Stimulated activated CD4-positive, alpha-beta T cell treated with anti-CD3 and anti-CD28 coated beads, Interleukin-1b, Interleukin-23, amount 100 ng/mL, for 24 hours (primary cell): Measurements from ENCODE around the gene FBXO27.
"Not testable (repeated sequence)": the region's sequence is repeated elsewhere in the genome, so short reads cannot be mapped to it uniquely, and the experiment has no call there.

ENCODE experiments used
- DNase-seq, 4 experiments: peaks; one replicate each; pipeline ENCODE4 v3.0.0-alpha.2; 2020; ENCODE audit warnings: low read depth in 4 of 4, low spot score in 1 of 4

The FBXO27 gene, protein sequence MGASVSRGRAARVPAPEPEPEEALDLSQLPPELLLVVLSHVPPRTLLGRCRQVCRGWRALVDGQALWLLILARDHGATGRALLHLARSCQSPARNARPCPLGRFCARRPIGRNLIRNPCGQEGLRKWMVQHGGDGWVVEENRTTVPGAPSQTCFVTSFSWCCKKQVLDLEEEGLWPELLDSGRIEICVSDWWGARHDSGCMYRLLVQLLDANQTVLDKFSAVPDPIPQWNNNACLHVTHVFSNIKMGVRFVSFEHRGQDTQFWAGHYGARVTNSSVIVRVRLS

DNA sequence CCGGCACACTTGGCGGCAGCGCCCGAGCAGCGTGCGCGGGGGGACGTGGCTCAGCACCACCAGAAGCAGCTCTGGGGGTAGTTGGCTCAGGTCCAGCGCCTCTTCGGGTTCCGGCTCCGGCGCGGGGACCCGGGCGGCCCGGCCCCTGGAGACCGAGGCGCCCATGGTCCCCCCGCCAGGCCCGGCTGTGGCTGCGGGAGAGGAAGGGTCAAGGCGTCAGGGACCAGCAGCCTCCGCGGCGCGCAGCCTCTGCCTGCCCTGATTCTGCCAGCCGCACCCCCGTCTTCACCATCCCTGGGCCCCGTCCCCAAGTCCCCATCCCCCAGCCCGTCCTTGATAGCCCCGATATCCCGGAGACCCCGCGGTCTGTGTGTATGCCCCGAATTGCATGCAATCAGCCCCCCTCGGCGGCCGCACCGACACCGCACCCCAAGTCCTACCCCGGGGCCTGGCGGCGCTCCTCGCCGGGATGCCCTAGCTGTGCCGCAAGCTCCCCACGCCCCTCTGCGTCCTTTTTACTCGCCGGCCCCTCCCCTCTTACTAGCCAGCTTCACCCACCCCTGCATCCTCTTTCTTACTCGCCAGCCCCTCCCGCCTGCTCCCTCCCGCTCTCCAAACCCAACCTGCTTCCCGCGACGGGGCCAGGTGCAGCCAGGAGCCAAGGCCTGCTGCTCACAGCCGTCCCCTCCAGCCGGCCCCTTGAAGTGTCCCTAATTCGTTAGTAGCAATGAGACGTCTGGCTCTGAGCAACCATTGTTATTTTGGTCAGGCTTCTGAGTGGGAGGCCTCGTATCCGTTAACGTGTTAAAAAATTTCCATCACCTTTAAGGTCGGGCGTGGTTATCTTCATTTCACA is at the start of gene FBXO27:
TSS of gene FBXO27 (minus strand) at position 487 of the 856 bp plus-strand sequence. CDS start at position 165, 322 bp downstream.
- DNase-seq: no peak

DNA sequence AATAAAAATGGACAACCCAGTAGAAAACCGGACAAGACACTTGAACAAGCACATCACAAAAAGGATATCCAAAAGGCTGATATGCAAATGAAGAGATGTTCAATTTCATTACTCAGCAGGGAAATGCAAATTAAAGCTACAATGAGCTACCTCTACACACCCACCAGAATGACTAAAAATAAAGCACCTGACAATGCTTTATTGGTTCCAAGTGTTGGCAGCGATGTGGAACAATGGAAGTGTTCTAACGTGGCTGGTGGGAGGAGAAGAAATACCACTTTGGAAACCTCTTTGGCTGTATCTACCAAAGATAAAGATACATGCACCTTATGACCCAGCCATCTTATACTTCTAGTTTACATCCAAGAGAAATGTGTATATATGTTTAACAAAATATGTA is 48.1 kb upstream of the FBXO27 start:
- DNase-seq: no peak

DNA sequence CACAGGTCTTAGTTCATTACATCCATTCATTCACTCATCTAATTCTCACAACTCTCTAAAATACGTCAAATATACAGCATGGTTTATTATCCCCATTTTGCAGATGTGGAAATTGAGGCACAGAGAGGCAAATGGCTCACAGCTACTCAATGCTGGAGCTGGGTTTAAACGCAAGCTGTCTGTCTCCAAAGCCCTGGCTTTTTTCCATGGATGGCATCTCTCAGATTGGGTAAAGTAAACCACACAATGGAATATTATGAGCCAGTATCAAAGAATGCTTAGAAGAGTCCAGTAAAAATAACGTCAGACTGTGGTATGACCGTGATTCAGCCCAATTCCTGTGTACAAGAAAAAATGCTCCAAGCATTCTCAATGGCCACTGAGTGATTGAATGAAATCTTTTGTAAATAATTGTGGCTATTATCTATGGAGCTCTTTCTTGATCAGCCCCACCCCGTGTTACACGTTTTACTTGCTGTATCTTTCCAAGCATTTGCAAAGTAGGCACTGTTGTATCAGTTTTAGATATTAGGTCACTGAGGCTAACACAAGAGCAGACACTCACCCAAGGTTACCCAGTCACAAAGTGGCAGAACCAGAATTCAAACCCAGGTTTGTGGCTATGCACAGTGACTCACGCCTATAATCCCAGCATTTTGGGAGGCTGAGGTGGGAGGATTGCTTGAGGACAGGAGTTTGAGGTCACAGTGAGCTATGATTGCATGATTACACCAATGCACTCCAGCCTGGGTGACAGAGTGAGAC is 46.3 kb upstream of the FBXO27 start:
- DNase-seq: no peak

- DNase-seq: no peak
These were observed 45.0 kb upstream of the FBXO27 start for GRCh38 chr19:39077323-39077722.

- DNase-seq: no peak
These were observed 42.6 kb upstream of the FBXO27 start for GRCh38 chr19:39074942-39075341.

GRCh38 chr19:39074205-39074692 is 41.9 kb upstream of the FBXO27 start:
- DNase-seq: no peak

DNA sequence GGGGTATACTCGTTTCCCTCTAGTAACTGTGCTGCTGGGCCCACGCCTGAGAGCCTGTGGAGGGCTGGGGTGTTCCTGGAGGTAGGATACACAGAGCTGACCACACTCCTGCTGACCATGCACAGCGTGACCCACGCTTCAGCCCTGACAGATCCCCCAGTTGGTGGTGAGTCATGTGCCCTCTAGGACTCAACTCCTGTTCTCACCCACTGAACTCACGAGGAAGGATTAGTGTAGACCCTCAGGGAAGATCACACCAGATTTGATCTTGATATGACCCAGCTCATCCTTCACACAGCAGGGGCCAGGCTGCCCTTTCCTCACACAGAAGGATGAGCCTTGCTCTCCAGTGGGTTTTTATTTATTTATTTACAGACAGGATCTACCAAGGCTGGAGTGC is 38.5 kb upstream of the FBXO27 start:
- no peak for DNase-seq

- not testable (repeated sequence) for DNase-seq
These were observed 35.9 kb upstream of the FBXO27 start for GRCh38 chr19:39068259-39068658.

DNA sequence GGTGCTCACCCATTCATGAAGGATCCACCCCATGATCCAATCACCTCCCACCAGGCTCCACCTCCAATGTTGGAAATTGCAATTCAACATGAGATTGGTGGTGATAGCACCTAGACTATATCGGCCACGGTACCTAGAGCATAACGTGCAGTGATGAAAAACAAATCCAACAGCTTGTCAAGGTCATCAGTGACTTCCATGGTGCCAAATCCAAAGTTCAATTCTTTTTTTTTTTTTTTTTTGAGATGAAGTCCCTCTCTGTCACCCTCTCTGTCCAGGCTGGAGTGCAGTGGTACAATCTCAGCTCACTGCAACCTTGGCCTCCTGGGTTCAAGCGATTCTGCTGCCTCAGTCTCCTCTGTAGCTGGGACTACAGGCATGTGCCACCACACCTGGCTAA is 34.8 kb upstream of the FBXO27 start:
- no peak for DNase-seq

- DNase-seq: no peak
These were observed 33.6 kb upstream of the FBXO27 start for GRCh38 chr19:39065928-39066327.

GRCh38 chr19:39064405-39064804 is 32.1 kb upstream of the FBXO27 start:
- no peak for DNase-seq

- no peak for DNase-seq
These were observed 27.8 kb upstream of the FBXO27 start for GRCh38 chr19:39060171-39060570.

DNA sequence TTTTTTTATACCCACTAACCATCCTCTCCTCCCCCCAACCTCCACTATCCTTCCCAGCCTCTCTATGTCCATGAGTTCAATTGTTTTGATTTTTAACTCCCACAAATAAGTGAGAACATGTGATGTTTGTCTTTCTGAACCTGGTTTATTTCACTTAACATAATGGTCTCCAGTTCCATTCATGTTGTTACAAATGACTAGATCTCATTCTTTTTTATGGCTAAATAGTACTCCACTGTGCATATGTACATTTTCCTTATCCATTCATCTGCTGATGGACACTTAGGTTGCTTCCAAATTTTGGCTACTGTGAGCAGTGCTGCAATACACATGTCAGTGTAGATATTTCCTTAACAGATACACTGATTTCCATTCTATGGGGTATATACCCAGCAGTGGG is 27.0 kb upstream of the FBXO27 start:
- DNase-seq: no peak

- no peak for DNase-seq
These were observed 25.3 kb upstream of the FBXO27 start for GRCh38 chr19:39057615-39058014.

GRCh38 chr19:39054091-39054470 is 21.7 kb upstream of the FBXO27 start:
- DNase-seq: no peak

- DNase-seq: no peak
These were observed 21.1 kb upstream of the FBXO27 start for GRCh38 chr19:39053276-39054090.

DNA sequence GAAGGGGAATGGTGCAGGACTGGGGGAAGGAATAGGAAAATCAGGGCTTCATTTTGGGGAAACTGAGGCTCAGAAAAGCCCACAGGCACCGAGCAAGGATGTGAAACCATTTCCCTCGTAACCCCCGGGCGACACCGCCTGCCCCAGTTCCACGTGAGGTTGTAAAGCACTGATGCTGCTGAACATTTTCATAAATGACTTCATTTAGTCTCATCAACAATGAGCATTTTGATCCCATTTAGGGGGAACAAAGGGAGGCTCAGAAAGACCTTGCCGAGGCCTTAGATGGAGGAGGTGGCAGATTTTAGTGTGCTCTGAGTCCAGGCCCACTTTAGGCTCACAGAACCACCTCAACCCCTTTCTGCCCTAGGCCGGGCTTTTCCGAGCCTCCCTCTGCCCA is 20.5 kb upstream of the FBXO27 start:
- no peak for DNase-seq

DNA sequence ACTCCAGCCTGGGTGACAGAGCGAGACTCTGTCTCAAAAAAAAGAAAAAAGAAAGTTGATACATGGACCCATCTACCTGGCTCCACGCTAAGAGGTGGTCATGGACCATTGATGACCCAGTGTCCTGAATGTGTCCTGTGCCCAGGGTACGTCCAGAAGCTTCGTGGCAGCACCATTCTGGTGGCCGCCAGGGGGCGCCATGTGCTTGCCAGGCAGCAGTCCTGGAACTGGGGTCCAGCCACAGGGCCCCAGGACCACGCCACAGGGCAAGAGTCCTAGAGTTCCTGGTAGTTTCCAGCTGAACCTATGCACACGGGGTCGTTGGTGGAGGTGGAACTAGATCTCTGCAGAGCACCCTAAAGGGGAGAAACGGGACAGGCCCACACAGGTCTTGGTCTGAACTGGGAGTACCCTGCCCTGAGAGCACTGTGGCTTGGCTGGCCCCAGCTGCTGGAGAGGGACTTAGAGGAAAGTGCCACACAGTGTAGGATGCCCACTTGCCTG is 19.9 kb upstream of the FBXO27 start:
- DNase-seq: peak; percentile 36 to 53 (median 50)

- DNase-seq: no peak
These were observed 14.7 kb upstream of the FBXO27 start for GRCh38 chr19:39047073-39047472.

DNA sequence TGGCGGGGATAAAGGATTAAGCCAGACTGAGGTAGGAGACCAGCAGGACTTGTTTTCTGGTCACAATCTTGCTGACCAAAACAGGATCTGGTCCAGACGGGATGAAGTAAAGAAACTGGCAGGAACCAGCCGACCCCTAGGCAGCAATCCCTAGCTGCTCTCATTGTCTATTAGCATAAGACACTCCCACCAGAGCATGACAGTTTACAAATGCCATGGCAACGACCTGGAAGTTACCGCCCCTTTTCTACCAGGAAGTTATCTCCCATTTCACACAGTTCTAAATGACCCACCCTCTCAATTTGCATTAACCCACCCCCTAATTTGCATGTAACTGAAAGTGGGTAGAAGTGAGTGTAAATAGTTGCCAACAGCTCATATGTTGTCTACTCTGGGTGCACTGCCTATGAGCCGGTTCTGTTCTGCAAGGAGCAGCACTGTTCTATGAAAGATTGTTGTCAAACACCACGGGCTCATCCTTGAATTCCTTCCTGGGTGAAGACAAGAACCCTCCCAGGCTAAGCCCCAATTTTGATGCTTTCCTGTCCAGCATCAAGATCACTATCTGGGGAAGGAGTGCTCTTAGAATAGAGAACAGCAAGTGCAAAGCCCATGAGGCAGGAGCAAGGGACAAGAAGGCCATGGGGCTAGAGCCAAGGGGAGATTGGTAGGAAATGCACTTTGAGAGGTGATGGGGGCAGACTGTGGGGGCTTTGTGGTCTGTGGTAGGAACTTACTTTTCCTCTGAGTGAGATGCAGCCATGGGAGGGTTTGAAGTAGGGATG is 13.9 kb upstream of the FBXO27 start:
- no peak for DNase-seq
